MM.1S (cell line): Measurements from ENCODE around the gene KCNJ18.

Experiments
- EZH2 ChIP-seq: fragments of 300-600 bp; sonication (generic); optimal IDR thresholded peaks from 2 replicates; pipeline ENCODE3; 2017; ENCODE audit warnings: low read depth, mild to moderate bottlenecking, antibody characterized with exemption, low read length, mixed read lengths
- TF ChIP-seq, protein P1 (sequence below): fragments of 300-600 bp; sonication (generic); IDR thresholded peaks from 2 replicates; pipeline ENCODE4 v1.5.1; 2016; ENCODE audit warnings: antibody characterized with exemption, low read length, mixed read lengths

- TF ChIP-seq, protein P1, sequence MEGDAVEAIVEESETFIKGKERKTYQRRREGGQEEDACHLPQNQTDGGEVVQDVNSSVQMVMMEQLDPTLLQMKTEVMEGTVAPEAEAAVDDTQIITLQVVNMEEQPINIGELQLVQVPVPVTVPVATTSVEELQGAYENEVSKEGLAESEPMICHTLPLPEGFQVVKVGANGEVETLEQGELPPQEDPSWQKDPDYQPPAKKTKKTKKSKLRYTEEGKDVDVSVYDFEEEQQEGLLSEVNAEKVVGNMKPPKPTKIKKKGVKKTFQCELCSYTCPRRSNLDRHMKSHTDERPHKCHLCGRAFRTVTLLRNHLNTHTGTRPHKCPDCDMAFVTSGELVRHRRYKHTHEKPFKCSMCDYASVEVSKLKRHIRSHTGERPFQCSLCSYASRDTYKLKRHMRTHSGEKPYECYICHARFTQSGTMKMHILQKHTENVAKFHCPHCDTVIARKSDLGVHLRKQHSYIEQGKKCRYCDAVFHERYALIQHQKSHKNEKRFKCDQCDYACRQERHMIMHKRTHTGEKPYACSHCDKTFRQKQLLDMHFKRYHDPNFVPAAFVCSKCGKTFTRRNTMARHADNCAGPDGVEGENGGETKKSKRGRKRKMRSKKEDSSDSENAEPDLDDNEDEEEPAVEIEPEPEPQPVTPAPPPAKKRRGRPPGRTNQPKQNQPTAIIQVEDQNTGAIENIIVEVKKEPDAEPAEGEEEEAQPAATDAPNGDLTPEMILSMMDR, result no peak
- TF ChIP-seq EZH2, result no peak
Measured at GRCh38 chr17:21679256-21680146, 12.8 kb upstream of the KCNJ18 start.
